ENCODE results near the gene IQSEC3. TPM values are rescaled to one million over a fixed set of nuclear protein-coding genes. Genes with fewer than 3 reads are reported as not detected.

Gene IQSEC3
- total RNA-seq, 1 experiment from 2014 or later = 1.7 TPM

- no peaks in the 10 kb centered on the region for H3K36me3 Mint-ChIP-seq
- no peak overlapping the region for H3K4me3 Mint-ChIP-seq
- H3K9me3 Mint-ChIP-seq = no peaks in the 10 kb centered on the region
- ChIA-PET CTCF (interaction anchor here (1.0 to 8.1 kb wide), 6 partner anchors 7 to 76 kb away, joined by 3 to 44 read pairs (median 4); no protein-coding TSS in a partner anchor), POLR2A (no interaction called here)
- peak; percentile 84; the same call in 1 of the 2 replicates for TF ChIP-seq ZNF121 (CRISPR knock-in tag; IDR thresholded peaks at IDR 0.05)
- no peak for TF ChIP-seq IRF2 (CRISPR knock-in tag; IDR thresholded peaks at IDR 0.05; ENCODE audit: borderline replicate concordance, low read depth)
- H3K27me3 Mint-ChIP-seq (ENCODE audit: low read depth) = peaks cover 24% of the 10 kb centered on the region
- ATAC-seq (no peak), DNase-seq (ENCODE audit: low spot score) (no peak)
- H3K27ac Mint-ChIP-seq = no peak overlapping the region
- peaks cover 68% of the 10 kb centered on the region for H3K4me1 Mint-ChIP-seq
These were observed 78.2 kb downstream of the IQSEC3 start for GRCh38 chr12:144650-145284.

GRCh38 chr12:145369-145960, 78.9 kb downstream of the IQSEC3 start:
- DNase-seq (ENCODE audit: low spot score) (no peak), ATAC-seq (no peak)
- Mint-ChIP-seq H3K27ac (no peak overlapping the region), H3K9me3 (no peaks in the 10 kb centered on the region), H3K4me3 (no peak overlapping the region), H3K4me1 (peaks cover 61% of the 10 kb centered on the region), H3K36me3 (no peaks in the 10 kb centered on the region), H3K27me3 (ENCODE audit: low read depth) (peaks cover 18% of the 10 kb centered on the region)
- TF ChIP-seq GTF2I (CRISPR knock-in tag; conservative IDR thresholded peaks at IDR 0.05) = no peak
- TF ChIP-seq RELA (CRISPR knock-in tag; IDR thresholded peaks at IDR 0.05; ENCODE audit: borderline replicate concordance) = no peak
- no peak for TF ChIP-seq ZNF263 (CRISPR knock-in tag; IDR thresholded peaks at IDR 0.05; ENCODE audit: low read depth)
- no peak for TF ChIP-seq E2F1 (CRISPR knock-in tag; IDR thresholded peaks at IDR 0.05)
- no peak for TF ChIP-seq ELF4 (CRISPR knock-in tag; IDR thresholded peaks at IDR 0.05; ENCODE audit: low read depth)
- TF ChIP-seq SP1 (CRISPR knock-in tag; conservative IDR thresholded peaks at IDR 0.05) = no peak
- ChIA-PET POLR2A (no interaction called here), CTCF (interaction anchor here (1.6 to 1.9 kb wide), 3 partner anchors 12 to 39 kb away, joined by 3 to 7 read pairs (median 4); no protein-coding TSS in a partner anchor)

- TF ChIP-seq RELA (CRISPR knock-in tag; IDR thresholded peaks at IDR 0.05; ENCODE audit: borderline replicate concordance) = no peak
- TF ChIP-seq KAT7 (CRISPR knock-in tag; IDR thresholded peaks at IDR 0.05; ENCODE audit: borderline replicate concordance) = no peak
- TF ChIP-seq NFATC4 (CRISPR knock-in tag; IDR thresholded peaks at IDR 0.05) = no peak
- no peak for TF ChIP-seq RORB (CRISPR knock-in tag; IDR thresholded peaks at IDR 0.05)
- TF ChIP-seq ZMAT4 (CRISPR knock-in tag; IDR thresholded peaks at IDR 0.05) = no peak
- no peak for TF ChIP-seq SMAD4 (CRISPR knock-in tag; IDR thresholded peaks at IDR 0.05)
- TF ChIP-seq AFF4 (CRISPR knock-in tag; IDR thresholded peaks at IDR 0.05; ENCODE audit: borderline replicate concordance) = no peak
- TF ChIP-seq CTCF (IDR thresholded peaks at IDR 0.05) = no peak
- TF ChIP-seq E2F1 (CRISPR knock-in tag; IDR thresholded peaks at IDR 0.05) = no peak
- no peak for TF ChIP-seq ATF6 (CRISPR knock-in tag; IDR thresholded peaks at IDR 0.05)
- no peak for TF ChIP-seq GRHL2 (CRISPR knock-in tag; IDR thresholded peaks at IDR 0.05; ENCODE audit: insufficient replicate concordance, severe bottlenecking)
- TF ChIP-seq ZNF263 (CRISPR knock-in tag; IDR thresholded peaks at IDR 0.05; ENCODE audit: low read depth) = no peak
- no peak for DNase-seq (ENCODE audit: low spot score)
- Mint-ChIP-seq H3K9me3 (no peaks in the 10 kb centered on the region), H3K27ac (no peak overlapping the region), H3K4me1 (peaks cover 52% of the 10 kb centered on the region), H3K36me3 (no peaks in the 10 kb centered on the region), H3K4me3 (no peak overlapping the region), H3K27me3 (ENCODE audit: low read depth) (peaks cover 3% of the 10 kb centered on the region; the same call in 1 of the 2 replicates)
- ATAC-seq = no peak
- CTCF ChIA-PET = interaction anchor here (1.1 to 1.9 kb wide), 2 partner anchors 42 to 73 kb away, joined by 4 to 8 read pairs; no protein-coding TSS in a partner anchor
- POLR2A ChIA-PET = no interaction called here
These were observed 80.7 kb downstream of the IQSEC3 start for GRCh38 chr12:147242-147641.
